IMR-90 (cell line): ENCODE measurements around the gene MYO3B. TPM values are rescaled to one million over a fixed set of nuclear protein-coding genes. Genes with fewer than 3 reads are reported as not detected.

Experiments used
- ATAC-seq: fragments of 200-7000 bp; cut with Tn5 transposase; 2 replicates; pipeline ENCODE4 v1.9.1; 2020; ENCODE audit warnings: low read depth, mild to moderate bottlenecking, moderate library complexity
- BruUV-seq: library from RNA; stranded (reverse); fragments of 400-500 nt; replicated peaks from 2 replicates; lab custom pipeline; 2021; lab: Mats Ljungman, UMichigan
- CTCF ChIA-PET: fragments of 300-600 bp; formaldehyde crosslinking; extraction: SDS; loops from one replicate; lab custom pipeline; 2021; ENCODE audit warnings: antibody characterized with exemption; lab: Yijun Ruan, JAX
- POLR2A ChIA-PET: fragments of 300-600 bp; sonication (Branson Sonifier 250); formaldehyde crosslinking; loops from one replicate; lab custom pipeline; 2022; ENCODE audit warnings: antibody characterized with exemption; ENCODE audit not compliant: unreplicated experiment; lab: Charles Lee
- DNase-seq: peaks from one replicate; pipeline ENCODE4 v3.0.0; 2013
- H2AFZ ChIP-seq: replicated peaks from 2 replicates; pipeline ENCODE3; 2013; ENCODE audit warnings: low read length, mild to moderate bottlenecking; ENCODE audit not compliant: poor library complexity
- H2AK5ac ChIP-seq: 2 replicates; pipeline ENCODE4 v1.6.1; 2013; ENCODE audit warnings: low read depth, low read length, inconsistent platforms
- H2AK9ac ChIP-seq: replicated peaks from 2 replicates; pipeline ENCODE3; 2013; ENCODE audit warnings: mild to moderate bottlenecking, low read depth, low read length, moderate library complexity; ENCODE audit not compliant: poor library complexity
- H2BK120ac ChIP-seq: 2 replicates; pipeline ENCODE4 v1.6.1; 2013; ENCODE audit warnings: low read depth, low read length, inconsistent platforms
- H2BK15ac ChIP-seq: 3 replicates; pipeline ENCODE4 v1.6.1; 2013; ENCODE audit warnings: low read depth, low read length, inconsistent platforms
- H2BK20ac ChIP-seq: 2 replicates; pipeline ENCODE4 v1.6.1; 2013; ENCODE audit warnings: low read depth, mild to moderate bottlenecking, inconsistent platforms, low read length, moderate library complexity
- H2BK5ac ChIP-seq: 2 replicates; pipeline ENCODE4 v1.6.1; 2013; ENCODE audit warnings: mild to moderate bottlenecking, low read depth, low read length, inconsistent platforms; ENCODE audit not compliant: poor library complexity, severe bottlenecking
- H3K14ac ChIP-seq: replicated peaks from 2 replicates; pipeline ENCODE4 v1.6.1; 2013; ENCODE audit warnings: low read depth, low read length, inconsistent platforms
- H3K18ac ChIP-seq: 2 replicates; pipeline ENCODE4 v1.6.1; 2013; ENCODE audit warnings: low read depth, low read length, control low read depth
- H3K23ac ChIP-seq: 2 replicates; pipeline ENCODE4 v1.6.1; 2013; ENCODE audit warnings: low read depth, low read length, inconsistent platforms
- H3K27ac ChIP-seq: 2 replicates; pipeline ENCODE4 v1.5.1; 2013; ENCODE audit warnings: mild to moderate bottlenecking, control low read depth, low read length; ENCODE audit not compliant: insufficient read depth
- H3K27me3 ChIP-seq: 2 replicates; pipeline ENCODE4 v1.6.1; 2013; ENCODE audit warnings: low read length; ENCODE audit not compliant: control insufficient read depth, insufficient read depth
- H3K36me3 ChIP-seq: 2 replicates; pipeline ENCODE4 v1.6.1; 2013; ENCODE audit warnings: low read length, mixed read lengths; ENCODE audit not compliant: control insufficient read depth, insufficient read depth
- H3K4ac ChIP-seq: 2 replicates; pipeline ENCODE4 v1.6.1; 2013; ENCODE audit warnings: low read depth, low read length, inconsistent platforms
- H3K4me1 ChIP-seq: 2 replicates; pipeline ENCODE4 v1.6.1; 2013; ENCODE audit warnings: low read length, mixed read lengths; ENCODE audit not compliant: control insufficient read depth, insufficient read depth
- H3K4me2 ChIP-seq: 2 replicates; pipeline ENCODE4 v1.6.1; 2013; ENCODE audit warnings: low read depth, mild to moderate bottlenecking, control low read depth, low read length, moderate library complexity
- H3K4me3 ChIP-seq: 2 replicates; pipeline ENCODE4 v1.5.1; 2013; ENCODE audit warnings: low read depth, mild to moderate bottlenecking, control low read depth, low read length, moderate library complexity; ENCODE audit not compliant: insufficient read depth
- H3K56ac ChIP-seq: 2 replicates; pipeline ENCODE4 v1.6.1; 2013; ENCODE audit warnings: low read length, inconsistent platforms; ENCODE audit not compliant: insufficient read depth; ENCODE audit errors: extremely low read depth
- H3K79me1 ChIP-seq, 2 experiments: 2 replicates each; pipeline ENCODE4 v1.6.1; 2013; ENCODE audit warnings: low read length in 2 of 2, inconsistent platforms in 1 of 2, low read depth in 1 of 2
- H3K9ac ChIP-seq: 2 replicates; pipeline ENCODE4 v1.6.1; 2013; ENCODE audit warnings: low read depth, low read length, control low read depth
- H3K9me1 ChIP-seq: 2 replicates; pipeline ENCODE4 v1.6.1; 2013; ENCODE audit warnings: low read length, inconsistent platforms; ENCODE audit not compliant: insufficient read depth
- H3K9me3 ChIP-seq: 2 replicates; pipeline ENCODE4 v1.6.1; 2013; ENCODE audit warnings: low read length; ENCODE audit not compliant: control insufficient read depth, insufficient read depth
- H4K20me1 ChIP-seq: 2 replicates; pipeline ENCODE4 v1.6.1; 2013; ENCODE audit warnings: low read length, inconsistent platforms; ENCODE audit not compliant: insufficient read depth
- H4K5ac ChIP-seq: 2 replicates; pipeline ENCODE4 v1.6.1; 2013; ENCODE audit warnings: mild to moderate bottlenecking, low read depth, low read length, control low read depth
- H4K8ac ChIP-seq, 2 experiments: 2 replicates each; pipeline ENCODE4 v1.6.1; 2013; ENCODE audit warnings: low read depth in 2 of 2, low read length in 2 of 2, control low read depth in 1 of 2, inconsistent platforms in 1 of 2
- H4K91ac ChIP-seq: 2 replicates; pipeline ENCODE4 v1.6.1; 2013; ENCODE audit warnings: low read depth, low read length, inconsistent platforms; ENCODE audit not compliant: insufficient read depth
- BHLHE40 ChIP-seq: fragments of 150-350 bp; IDR thresholded peaks from 2 replicates; pipeline ENCODE4 v1.6.1; 2016; ENCODE audit warnings: mild to moderate bottlenecking, low read depth, low read length
- CEBPB ChIP-seq: IDR thresholded peaks from 2 replicates; pipeline ENCODE4 v1.6.1; 2012; ENCODE audit warnings: low read depth, low read length, improper control_type of control experiment
- FOS ChIP-seq: fragments of 150-350 bp; IDR thresholded peaks from 2 replicates; pipeline ENCODE4 v1.6.1; 2016; ENCODE audit warnings: low read depth, low read length
- MAZ ChIP-seq: IDR thresholded peaks from 2 replicates; pipeline ENCODE4 v1.6.1; 2012; ENCODE audit warnings: low read depth, mild to moderate bottlenecking, low read length, improper control_type of control experiment, moderate library complexity, borderline replicate concordance
- MXI1 ChIP-seq: IDR thresholded peaks from 2 replicates; pipeline ENCODE4 v1.6.1; 2012; ENCODE audit warnings: low read depth, mild to moderate bottlenecking, low read length, moderate library complexity, borderline replicate concordance
- NFE2L2 ChIP-seq: fragments of 150-350 bp; IDR thresholded peaks from 2 replicates; pipeline ENCODE4 v1.6.1; 2016; ENCODE audit warnings: low read depth, mild to moderate bottlenecking, low read length
- POLR2A ChIP-seq: IDR thresholded peaks from 2 replicates; pipeline ENCODE4 v1.6.1; 2012; ENCODE audit warnings: mild to moderate bottlenecking, low read depth, low read length
- RAD21 ChIP-seq: IDR thresholded peaks from 2 replicates; pipeline ENCODE4 v1.6.1; 2012; ENCODE audit warnings: low read length, improper control_type of control experiment
- WGBS, 2 experiments: methylation state at CpG; one replicate each; pipeline versions ENCODE4 v1.1.5 to v1.1.7; 2013; ENCODE audit warnings: missing lambda C conversion rate in 2 of 2; ENCODE audit not compliant: insufficient read length in 1 of 2; ENCODE audit errors: extremely low coverage in 2 of 2; 5-methylcytosine and 5-hydroxymethylcytosine counted together
- dilution Hi-C: fragments of 300-500 bp; cut with HindIII; formaldehyde crosslinking; loops from one replicate; pipeline ENCODE4 v1.14.3; 2018; ENCODE audit warnings: low sequenced_read_pairs; ENCODE audit not compliant: unreplicated experiment
- in situ Hi-C: fragments of 300-500 bp; cut with MboI; formaldehyde crosslinking; loops from 3 replicates; pipeline ENCODE4 v1.14.3; 2019; ENCODE audit warnings: low sequenced_read_pairs, inconsistent platforms, mixed read lengths
- intact Hi-C: fragments of 100-400 bp; cut with micrococcal nuclease; formaldehyde crosslinking; loops from 2 replicates; pipeline ENCODE4 v1.10.0; 2022
- polyA plus RNA-seq, 3 experiments: library from polyadenylated mRNA; depleted of rRNA; stranded (reverse); fragments of >200 nt; gene quantifications; 2 replicates each; pipeline ENCODE4 v1.2.3, GENCODE V29; 2012; ENCODE audit warnings: low replicate concordance in 1 of 3
- total RNA-seq: library from RNA; depleted of rRNA; stranded (reverse); fragments of >200 nt; gene quantifications from 2 replicates; pipeline ENCODE4 v1.2.3, GENCODE V29; 2012
- TF ChIP-seq, protein P1 (sequence below): fragments of 150-350 bp; IDR thresholded peaks from 2 replicates; pipeline ENCODE4 v1.6.1; 2017; ENCODE audit warnings: mild to moderate bottlenecking, antibody characterized with exemption, low read length, low read depth
- TF ChIP-seq, protein P2 (sequence below): fragments of 150-350 bp; IDR thresholded peaks from 2 replicates; pipeline ENCODE4 v1.6.1; 2016; ENCODE audit warnings: low read depth, mild to moderate bottlenecking, low read length, moderate library complexity, borderline replicate concordance

Gene MYO3B
- total and polyA plus RNA-seq, 2 of the 4 experiments (the other 2 are of a cell fraction), result 0.02 TPM; not detected in 1

GRCh38 chr2:170434900-170435621 is 257.1 kb downstream of the MYO3B start:
- Histone ChIP-seq H3K18ac (no peak overlapping the region), H3K27ac (no peak overlapping the region), H3K4me1 (no peaks in the 10 kb centered on the region), H3K56ac (no peak overlapping the region), H3K4ac (no peak overlapping the region), H4K20me1 (no peaks in the 10 kb centered on the region), H3K9ac (no peak overlapping the region), H2BK20ac (no peak overlapping the region), H3K4me2 (no peak overlapping the region), H2AK5ac (no peak overlapping the region), H4K8ac (no peak overlapping the region), H2BK15ac (no peak overlapping the region), H4K91ac (no peak overlapping the region), H3K9me3 (no peaks in the 10 kb centered on the region), H4K5ac (no peak overlapping the region), H2BK5ac (no peak overlapping the region), H2BK120ac (no peak overlapping the region), H3K27me3 (no peaks in the 10 kb centered on the region), H3K23ac (no peak overlapping the region), H3K14ac (no peak overlapping the region), H3K4me3 (no peak overlapping the region), H2AFZ (no peak overlapping the region), H2AK9ac (no peak overlapping the region), H3K79me1 (no peaks in the 10 kb centered on the region), H3K9me1 (no peaks in the 10 kb centered on the region), H3K36me3 (no peaks in the 10 kb centered on the region)
- TF ChIP-seq NFE2L2 (no peak), MAZ (no peak), RAD21 (no peak), POLR2A (no peak), CEBPB (no peak), FOS (no peak), BHLHE40 (no peak), MXI1 (no peak)
- TF ChIP-seq, protein P1, sequence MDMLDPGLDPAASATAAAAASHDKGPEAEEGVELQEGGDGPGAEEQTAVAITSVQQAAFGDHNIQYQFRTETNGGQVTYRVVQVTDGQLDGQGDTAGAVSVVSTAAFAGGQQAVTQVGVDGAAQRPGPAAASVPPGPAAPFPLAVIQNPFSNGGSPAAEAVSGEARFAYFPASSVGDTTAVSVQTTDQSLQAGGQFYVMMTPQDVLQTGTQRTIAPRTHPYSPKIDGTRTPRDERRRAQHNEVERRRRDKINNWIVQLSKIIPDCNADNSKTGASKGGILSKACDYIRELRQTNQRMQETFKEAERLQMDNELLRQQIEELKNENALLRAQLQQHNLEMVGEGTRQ, result no peak
- TF ChIP-seq, protein P2, sequence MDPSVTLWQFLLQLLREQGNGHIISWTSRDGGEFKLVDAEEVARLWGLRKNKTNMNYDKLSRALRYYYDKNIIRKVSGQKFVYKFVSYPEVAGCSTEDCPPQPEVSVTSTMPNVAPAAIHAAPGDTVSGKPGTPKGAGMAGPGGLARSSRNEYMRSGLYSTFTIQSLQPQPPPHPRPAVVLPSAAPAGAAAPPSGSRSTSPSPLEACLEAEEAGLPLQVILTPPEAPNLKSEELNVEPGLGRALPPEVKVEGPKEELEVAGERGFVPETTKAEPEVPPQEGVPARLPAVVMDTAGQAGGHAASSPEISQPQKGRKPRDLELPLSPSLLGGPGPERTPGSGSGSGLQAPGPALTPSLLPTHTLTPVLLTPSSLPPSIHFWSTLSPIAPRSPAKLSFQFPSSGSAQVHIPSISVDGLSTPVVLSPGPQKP, result no peak
- ChIA-PET CTCF (interaction anchor here (1.6 kb wide), 1 partner anchor 16 kb away, joined by 4 read pairs; no protein-coding TSS in a partner anchor), POLR2A (interaction anchor here (0.7 kb wide), 1 partner anchor 15 kb away, joined by 4 read pairs; no protein-coding TSS in a partner anchor)
- dilution Hi-C loops, result no loop called here
- in situ Hi-C loops, result no loop called here
- BruUV-seq, result no TSS peak
- WGBS, 2 experiments, result 63% methylated on average over 2 of the region's 6 CpGs; no CpG with 5 or more reads in 1 of the 2 experiments
- intact Hi-C loops, result no loop called here
- no peak for DNase-seq
- no peak for ATAC-seq
